ENCODE results near the gene FSTL5. TPM values are rescaled to one million over a fixed set of nuclear protein-coding genes. Genes with fewer than 3 reads are reported as not detected.

FSTL5 gene
- total RNA-seq, 2 donors from 2014 or later: not detected

- no peak for ATAC-seq (ENCODE audit: insufficient number of reproducible peaks, low FRiP score, low read depth)
- TF ChIP-seq CTCF (IDR thresholded peaks at IDR 0.05): no peak
- Histone ChIP-seq H3K4me3 (no peak overlapping the region), H3K27me3 (replicated peaks; ENCODE audit: insufficient read depth) (no peaks in the 10 kb centered on the region), H3K27ac (no peak overlapping the region), H3K9me3 (no peaks in the 10 kb centered on the region), H3K36me3 (no peaks in the 10 kb centered on the region), H3K4me1 (ENCODE audit: control insufficient read depth in 1 of 2, low read depth in 2 of 2) (no peaks in the 10 kb centered on the region)
- DNase-seq (ENCODE audit: low spot score): no peak
Observed at GRCh38 chr4:161952382-161952781, 211.4 kb downstream of the FSTL5 start.

- no peak for ATAC-seq (ENCODE audit: insufficient number of reproducible peaks, low FRiP score, low read depth)
- Histone ChIP-seq H3K27me3 (replicated peaks; ENCODE audit: insufficient read depth) (no peaks in the 10 kb centered on the region), H3K36me3 (no peaks in the 10 kb centered on the region), H3K4me1 (ENCODE audit: control insufficient read depth in 1 of 2, low read depth in 2 of 2) (no peaks in the 10 kb centered on the region), H3K9me3 (no peaks in the 10 kb centered on the region), H3K27ac (no peak overlapping the region), H3K4me3 (no peak overlapping the region)
- no peak for DNase-seq (ENCODE audit: low spot score)
- no peak for TF ChIP-seq CTCF (IDR thresholded peaks at IDR 0.05)
Observed at GRCh38 chr4:161949946-161950725, 213.7 kb downstream of the FSTL5 start.

GRCh38 chr4:161948026-161948770, 215.6 kb downstream of the FSTL5 start:
- Histone ChIP-seq H3K4me3 (no peak overlapping the region), H3K27ac (no peak overlapping the region), H3K4me1 (ENCODE audit: control insufficient read depth in 1 of 2, low read depth in 2 of 2) (no peaks in the 10 kb centered on the region), H3K27me3 (replicated peaks; ENCODE audit: insufficient read depth) (no peaks in the 10 kb centered on the region), H3K9me3 (no peaks in the 10 kb centered on the region), H3K36me3 (no peaks in the 10 kb centered on the region)
- DNase-seq (ENCODE audit: low spot score): no peak
- ATAC-seq (ENCODE audit: insufficient number of reproducible peaks, low FRiP score, low read depth): no peak
- no peak for TF ChIP-seq CTCF (IDR thresholded peaks at IDR 0.05)

GRCh38 chr4:161937596-161937995, 226.2 kb downstream of the FSTL5 start:
- Histone ChIP-seq H3K4me3 (no peak overlapping the region), H3K9me3 (no peaks in the 10 kb centered on the region), H3K27me3 (replicated peaks; ENCODE audit: insufficient read depth) (no peaks in the 10 kb centered on the region), H3K27ac (no peak overlapping the region), H3K36me3 (no peaks in the 10 kb centered on the region), H3K4me1 (ENCODE audit: control insufficient read depth in 1 of 2, low read depth in 2 of 2) (no peaks in the 10 kb centered on the region)
- ATAC-seq (ENCODE audit: insufficient number of reproducible peaks, low FRiP score, low read depth): no peak
- no peak for TF ChIP-seq CTCF (IDR thresholded peaks at IDR 0.05)
- DNase-seq (ENCODE audit: low spot score): no peak

All from thoracic aorta (tissue), 2 donors.